IPS DF 4.7 (cell line): ENCODE measurements around the gene RCAN2.

Experiments
- DNase-seq: peaks from one replicate; pipeline ENCODE4 v3.0.0-alpha.2; 2013; ENCODE audit warnings: low spot score; ENCODE audit errors: extremely low read depth

Gene RCAN2

GRCh38 chr6:46262928-46263706 lies 228.1 kb downstream of the RCAN2 start:
- DNase-seq, result no peak

GRCh38 chr6:46258249-46258648 lies 233.0 kb downstream of the RCAN2 start:
- no peak for DNase-seq

GRCh38 chr6:46255528-46255927 lies 235.7 kb downstream of the RCAN2 start:
- DNase-seq, result no peak

DNA sequence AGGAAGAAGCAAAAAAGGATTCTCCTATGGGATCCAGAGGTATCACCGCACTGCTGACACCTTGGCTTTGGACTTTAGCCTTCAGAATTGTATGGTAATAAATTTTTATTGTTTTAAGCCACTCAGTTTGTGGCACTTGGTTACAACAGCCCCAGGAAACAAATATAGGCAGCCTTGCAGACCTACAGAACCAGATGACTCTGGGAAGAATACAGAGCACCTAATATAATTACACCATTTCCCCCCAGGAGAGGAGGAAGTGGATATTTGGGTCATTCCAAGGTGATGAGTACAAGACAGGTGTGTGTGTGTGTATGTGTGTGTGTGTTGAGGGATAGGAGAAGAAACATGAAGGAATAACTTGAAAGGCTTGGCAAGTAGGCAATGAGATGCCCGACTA lies 236.3 kb downstream of the RCAN2 start:
- no peak for DNase-seq

DNA sequence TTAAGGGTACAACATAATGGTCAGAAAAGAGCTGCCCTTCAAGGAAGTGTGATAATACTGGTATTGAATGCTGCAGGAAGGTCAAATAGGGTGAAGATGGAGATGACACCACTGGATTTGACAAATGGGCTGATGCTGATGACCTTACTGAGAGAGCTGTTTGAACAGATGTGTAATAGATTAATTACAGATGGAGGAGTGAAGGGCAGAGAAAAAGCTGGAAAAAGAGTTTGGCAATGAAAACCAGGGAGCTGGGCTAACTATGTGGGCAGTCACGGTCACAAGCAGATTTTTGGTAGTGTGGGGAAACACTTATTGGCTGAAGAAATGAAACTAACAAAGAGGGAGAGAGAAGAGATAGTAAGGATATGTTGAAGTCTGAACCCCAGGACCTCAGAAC lies 236.9 kb downstream of the RCAN2 start:
- no peak for DNase-seq

DNA sequence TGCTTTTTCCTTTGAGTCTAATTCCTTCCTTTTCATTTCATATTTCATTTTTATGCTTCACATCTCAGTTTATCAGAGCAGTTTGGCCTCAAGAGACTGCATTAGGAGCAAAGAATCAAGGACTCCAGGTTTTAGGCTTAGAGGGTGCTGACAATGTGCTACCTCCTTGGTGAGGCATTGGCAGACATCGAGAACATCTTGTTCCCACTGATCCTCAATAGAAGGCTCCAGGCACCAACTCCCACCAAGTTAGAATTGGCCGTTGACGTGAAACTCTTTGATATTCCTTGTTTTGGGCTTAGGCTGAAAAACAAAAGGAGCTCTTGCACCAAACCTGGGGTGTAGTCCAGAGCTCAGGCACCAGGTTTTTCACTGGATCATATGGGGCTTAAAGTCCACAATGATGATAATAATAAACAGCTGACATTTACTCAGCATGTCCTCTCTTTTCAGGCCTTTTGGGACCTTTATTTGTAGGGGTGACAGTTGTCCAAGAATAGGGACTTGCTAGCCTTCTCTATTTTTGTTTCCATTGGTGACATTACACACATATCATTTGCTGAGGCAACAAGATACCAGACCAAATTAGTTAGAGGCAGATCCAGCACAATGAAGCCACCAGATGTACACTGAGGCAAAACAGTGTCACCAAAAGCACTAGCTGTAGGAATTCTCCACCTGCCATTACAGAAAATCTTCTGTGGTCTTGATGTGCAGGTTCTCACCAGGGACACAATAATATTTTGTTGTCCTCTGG lies 239.5 kb downstream of the RCAN2 start:
- no peak for DNase-seq

- DNase-seq, result no peak
Measured at GRCh38 chr6:46248143-46248542, 243.1 kb downstream of the RCAN2 start.

- no peak for DNase-seq
Measured at GRCh38 chr6:46246727-46247126, 244.5 kb downstream of the RCAN2 start.

DNA sequence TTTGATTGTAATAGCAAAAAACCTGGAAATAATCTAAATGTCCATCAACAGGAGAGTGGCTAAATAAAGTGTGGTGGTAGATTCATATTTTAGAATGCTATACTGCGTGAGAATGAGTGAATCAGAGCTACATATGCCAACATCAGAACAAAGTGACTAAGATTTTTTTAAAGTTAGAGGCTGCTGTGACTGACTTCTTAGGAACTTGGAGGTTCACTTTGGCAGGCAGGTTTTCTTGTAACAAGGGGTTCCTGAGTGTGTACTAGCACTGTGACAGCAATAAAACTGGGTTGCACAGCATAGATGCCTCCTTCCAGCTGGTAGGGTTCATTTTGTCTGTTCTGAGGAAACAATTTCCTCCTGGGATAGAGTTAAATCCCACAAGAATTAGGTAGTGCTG lies 245.2 kb downstream of the RCAN2 start:
- no peak for DNase-seq

DNA sequence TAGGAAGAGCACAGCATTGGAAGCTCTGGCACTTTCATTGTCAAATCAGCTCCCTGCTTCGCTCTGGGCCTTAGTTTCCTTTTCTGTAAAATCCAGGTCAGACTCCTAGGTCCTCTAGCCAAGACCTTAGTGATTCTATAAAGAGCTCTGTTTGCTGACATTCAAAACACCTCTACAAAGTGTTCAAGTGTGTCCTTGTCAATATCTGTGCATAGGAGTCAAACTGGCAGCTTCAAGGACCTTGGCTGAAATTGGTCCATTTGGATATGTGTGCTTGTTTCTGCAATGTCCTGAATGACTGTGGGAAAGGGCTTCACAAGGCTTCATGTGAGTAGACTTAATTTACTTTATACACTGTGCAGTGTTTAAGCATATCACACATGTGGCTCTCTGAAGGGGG lies 246.6 kb downstream of the RCAN2 start:
- DNase-seq, result no peak

- DNase-seq, result no peak
Measured at GRCh38 chr6:46243754-46244153, 247.5 kb downstream of the RCAN2 start.

GRCh38 chr6:46242921-46243320 lies 248.3 kb downstream of the RCAN2 start:
- DNase-seq, result no peak

DNA sequence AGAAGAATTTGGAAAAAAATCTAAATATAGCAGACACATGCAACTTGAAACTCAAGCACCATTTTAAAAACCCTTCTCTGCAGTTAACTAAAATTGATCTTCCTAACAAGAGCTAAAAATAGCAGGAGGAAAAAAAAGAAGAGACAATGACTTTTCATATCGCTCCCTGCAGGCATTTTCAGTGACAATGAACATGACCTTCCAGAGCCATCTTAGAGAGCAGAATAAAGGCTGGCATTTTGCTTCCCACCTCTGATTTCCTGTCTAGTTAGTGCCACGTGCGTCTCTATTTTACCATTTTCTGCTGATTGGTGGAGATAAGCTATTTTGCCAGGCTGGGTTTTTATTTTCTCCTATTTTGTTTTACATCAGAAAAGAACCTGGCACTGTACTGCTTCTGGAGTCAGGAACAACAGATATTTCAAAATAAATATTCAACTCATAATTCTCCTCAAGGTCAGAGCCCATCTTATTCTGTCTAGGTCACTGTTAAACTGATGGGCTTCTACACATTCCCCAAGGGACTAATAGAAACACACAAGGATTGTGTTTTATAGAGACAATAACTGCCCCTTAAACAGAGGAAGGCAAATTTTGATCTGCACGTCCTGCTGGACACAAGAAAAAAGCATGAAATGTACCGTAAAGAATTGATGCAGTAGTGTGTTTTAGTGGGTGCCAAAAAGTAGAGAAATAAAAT lies 250.2 kb downstream of the RCAN2 start:
- DNase-seq, result no peak

DNA sequence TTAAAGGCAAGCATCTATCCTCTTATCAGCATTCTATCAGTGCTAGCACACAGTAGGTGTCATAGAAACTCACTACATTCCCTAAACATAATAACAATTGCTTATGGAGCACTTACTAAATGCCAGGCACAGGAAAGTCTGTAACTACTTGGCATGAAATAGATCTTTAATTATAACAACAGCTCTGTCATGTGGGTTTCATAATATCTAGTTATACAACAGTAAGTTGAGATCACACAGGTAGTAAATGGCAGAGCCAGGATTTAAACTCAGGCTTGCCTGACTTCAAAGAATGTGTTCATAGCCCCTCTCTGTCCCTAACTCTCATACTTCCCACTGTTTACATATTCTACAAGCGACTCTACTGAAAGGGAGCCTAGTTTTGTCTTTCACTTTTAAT lies 254.5 kb downstream of the RCAN2 start:
- no peak for DNase-seq

DNA sequence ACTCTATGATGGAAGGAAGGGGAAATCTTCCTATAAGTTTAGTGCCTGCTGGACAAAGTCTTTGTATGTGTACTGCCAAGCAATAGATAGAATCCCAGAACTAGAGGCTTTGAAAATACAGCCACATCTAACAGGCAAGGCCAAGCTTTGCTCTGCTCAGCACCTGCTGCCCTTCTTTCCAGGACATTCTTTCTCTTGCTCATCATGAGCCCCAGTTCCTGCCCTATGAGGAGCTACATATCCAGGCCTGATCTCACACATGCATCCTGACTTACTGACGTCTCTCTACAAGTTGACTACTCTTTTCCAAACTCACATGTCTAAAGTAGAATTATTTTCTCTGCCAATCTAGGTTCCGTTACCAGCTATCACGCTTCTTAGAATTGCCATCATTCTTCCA lies 256.0 kb downstream of the RCAN2 start:
- DNase-seq, result no peak

- no peak for DNase-seq
Measured at GRCh38 chr6:46234700-46235099, 256.5 kb downstream of the RCAN2 start.

DNA sequence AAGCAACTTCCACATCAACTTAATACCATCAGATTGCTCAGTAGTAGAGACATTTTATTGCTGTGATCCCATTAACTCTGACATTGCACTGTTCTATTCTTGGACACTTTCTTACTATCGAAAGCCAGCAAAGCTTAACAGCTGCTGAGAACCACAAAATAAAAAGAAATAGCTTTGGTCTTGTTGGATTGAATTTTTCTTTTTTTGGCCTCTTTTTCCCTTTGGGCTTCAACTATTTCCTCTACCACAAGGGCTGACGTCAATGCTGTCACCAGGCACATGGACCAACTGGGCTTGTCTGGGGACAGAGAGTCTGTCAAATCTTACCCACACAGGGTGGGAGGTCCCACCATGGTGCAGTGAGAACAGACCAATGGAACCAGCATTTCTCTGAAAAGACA lies 257.1 kb downstream of the RCAN2 start:
- no peak for DNase-seq

DNA sequence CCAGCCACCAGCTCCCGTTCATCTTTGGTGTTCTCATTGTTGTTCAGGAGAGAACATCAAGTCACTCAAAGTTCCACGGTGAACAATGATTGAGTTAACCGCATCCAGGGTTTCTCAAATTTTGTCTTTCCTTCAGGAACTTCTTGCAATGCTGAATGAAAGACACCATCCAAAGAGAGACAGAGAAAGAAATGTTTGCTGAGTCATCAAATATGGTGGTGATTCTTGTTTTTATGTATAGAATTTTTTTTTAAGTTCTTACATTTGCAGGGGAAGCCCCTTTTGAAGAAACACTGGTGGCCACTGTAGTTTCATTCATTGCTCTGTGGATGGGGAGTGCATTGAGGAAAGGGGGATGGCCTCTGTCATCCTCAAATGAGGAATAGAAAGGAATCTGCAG lies 258.1 kb downstream of the RCAN2 start:
- DNase-seq, result no peak

DNA sequence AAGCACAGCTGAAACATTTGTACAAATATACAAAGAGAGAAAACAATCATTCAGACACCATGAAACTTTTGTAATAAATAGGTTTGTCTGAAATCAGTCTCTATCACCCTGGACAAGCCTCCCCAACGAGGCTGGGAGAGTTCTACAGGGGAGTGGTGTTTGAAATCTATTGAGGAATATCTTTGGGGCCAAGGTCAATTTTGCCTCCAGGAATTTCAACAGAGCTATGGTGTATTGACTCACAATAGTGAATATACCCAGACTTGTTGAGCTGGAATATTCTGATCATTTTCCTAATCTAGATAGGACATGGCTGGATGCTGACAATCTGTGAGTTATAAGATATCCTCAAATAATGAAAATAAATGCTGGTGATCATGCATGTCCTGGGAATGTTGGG lies 269.0 kb downstream of the RCAN2 start:
- no peak for DNase-seq

- peak; percentile 14 for DNase-seq
Measured at GRCh38 chr6:46221222-46221793, 269.9 kb downstream of the RCAN2 start.

GRCh38 chr6:46220352-46221221 lies 270.7 kb downstream of the RCAN2 start:
- DNase-seq, result no peak
